NCI-H2081 (cell line): ENCODE results near the gene C22orf23.

Experiments used
- DNase-seq, 2 experiments: peaks; one replicate each; lab custom pipeline; 2025; lab: John Stamatoyannopoulos, UW

Gene C22orf23

DNA sequence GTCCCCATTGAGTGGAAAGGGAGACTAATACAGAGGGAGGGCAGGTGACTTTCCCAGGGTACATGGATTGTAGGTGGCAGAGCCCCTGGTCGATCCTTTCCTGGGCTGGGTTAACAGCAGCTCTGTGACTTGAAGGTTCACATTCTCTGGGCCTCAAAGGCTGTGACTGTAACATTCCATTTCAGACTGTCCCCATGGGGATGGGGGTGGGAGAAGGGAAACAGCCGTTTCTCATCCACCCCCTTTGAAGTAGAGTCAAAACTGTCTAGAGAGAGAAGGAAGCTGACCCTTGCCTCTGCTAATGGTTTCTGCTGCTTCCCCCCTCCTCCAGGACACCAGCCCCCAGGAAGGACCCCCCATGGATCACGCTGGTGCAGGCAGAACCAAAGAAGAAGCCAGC, 28.1 kb downstream of the C22orf23 start:
- no peak for DNase-seq

DNA sequence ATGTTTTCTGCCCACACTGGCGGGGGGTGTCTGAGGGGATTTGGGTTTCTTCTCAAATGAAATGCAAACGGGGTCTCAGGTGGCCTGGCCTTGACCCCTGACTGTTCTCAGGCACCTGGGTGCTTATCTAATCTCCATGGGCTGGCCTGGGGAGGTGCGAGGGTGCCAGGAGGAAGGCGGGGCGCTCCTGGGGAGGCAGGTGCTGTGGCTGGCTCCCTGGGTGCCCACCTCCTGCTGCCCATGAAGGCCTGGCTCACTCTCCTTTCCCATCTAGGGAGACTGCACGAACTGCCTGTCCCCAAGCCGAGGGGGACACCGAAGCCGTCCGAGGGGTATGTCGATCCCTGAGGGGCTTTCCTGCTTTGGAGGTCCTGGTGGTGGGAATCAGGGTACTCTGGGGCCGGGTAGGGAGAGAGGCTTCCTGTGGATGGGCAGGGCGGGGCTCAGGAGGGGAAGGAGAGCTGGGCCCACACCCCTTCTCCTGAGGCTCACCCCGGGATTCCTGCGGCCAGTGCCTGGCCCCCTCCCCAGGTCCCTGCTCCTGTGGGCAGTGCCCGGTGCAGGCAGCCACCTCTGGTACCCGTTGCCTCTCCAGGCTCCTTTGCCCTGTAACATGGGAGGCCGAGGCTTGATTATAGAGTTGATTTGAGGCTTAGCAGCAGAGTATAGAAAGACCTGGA, 28.9 kb downstream of the C22orf23 start:
- no peak for DNase-seq

DNA sequence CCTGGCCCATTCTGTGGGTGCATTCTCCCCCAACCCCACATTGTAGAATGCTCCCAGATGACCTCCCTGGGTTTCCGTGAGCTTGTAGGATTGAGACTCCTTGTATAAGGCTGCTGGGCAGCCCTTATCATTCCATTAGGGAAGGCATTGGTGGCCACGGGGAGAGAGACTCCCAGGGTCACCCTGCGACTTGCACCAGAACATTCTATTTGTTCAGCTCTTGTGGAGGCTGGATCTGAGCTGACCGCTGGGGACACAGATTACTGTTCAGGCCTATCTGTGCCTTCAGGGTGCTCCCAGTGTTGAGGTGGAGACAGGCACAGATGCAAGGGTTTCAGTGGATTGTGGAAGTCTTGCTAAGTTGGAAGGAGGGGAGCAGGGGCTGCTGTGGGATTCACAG, 29.5 kb downstream of the C22orf23 start:
- DNase-seq: no peak

DNA sequence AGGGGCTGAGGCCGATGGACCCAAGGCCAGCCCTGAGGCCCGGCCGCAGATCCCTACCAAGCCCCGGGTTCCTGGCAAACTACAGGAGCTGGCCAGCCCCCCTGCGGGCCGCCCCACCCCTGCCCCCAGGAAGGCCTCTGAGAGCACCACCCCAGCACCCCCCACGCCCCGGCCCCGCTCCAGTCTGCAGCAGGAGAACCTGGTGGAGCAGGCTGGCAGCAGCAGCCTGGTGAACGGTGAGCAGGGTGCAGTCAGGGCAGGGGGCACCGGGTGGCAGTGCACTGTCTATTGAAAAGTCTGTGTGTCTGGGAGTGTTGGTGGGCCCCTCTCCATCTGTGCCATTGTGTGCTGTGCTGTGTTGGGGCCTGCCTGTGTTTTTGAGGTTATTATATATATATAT, 31.2 kb downstream of the C22orf23 start:
- no peak for DNase-seq

DNA sequence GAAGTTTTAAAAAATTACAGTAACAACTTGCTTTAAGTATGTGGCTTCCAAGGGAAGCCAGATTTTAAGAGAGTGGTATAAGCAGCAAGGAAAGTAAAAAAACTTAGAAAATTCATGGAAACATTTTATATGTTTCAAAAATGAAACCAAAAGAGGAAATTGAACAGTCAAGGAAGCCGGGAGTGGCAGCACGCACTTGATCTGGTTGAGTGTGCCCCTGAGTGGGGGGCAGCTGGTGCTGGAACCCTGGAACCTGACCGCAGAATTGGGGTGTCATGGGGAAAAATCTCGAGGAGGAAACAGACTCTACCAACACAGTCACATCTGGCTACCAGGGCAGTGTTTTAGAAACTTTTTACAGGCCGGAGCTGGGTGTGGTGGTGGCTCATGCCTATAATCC, 33.3 kb downstream of the C22orf23 start:
- no peak for DNase-seq

DNA sequence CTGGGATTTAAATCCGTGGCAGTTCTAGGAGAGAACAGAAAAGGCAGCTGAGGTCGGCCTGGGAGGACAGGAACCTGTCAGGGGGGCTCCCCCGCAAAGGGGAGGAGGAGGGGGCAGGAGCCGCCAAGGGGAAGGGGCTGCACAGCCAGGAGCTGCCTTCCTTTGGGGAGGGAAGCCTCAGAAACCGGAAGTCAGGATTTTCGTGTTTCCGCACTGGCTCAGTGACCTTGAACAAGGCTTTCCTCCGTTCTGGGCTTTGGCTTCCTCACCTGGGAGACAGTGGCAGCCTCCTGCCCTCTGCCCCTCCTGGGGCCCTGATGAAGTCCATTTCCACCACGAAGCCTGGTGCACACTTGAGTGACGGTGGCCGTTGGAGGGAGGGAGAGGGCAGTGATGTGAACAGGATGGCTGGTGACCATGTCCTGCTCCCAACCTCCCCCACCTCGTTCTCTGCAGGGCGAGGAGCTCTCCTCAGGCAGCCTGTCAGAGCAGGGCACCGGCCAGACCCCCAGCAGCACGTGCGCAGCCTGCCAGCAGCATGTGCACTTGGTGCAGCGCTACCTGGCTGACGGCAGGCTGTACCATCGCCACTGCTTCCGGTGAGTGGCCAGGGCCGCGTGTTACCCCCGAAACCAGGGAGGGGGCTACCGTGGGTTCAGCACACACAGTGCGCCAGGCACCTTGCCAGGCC, 34.7 kb downstream of the C22orf23 start:
- DNase-seq: no peak

DNA sequence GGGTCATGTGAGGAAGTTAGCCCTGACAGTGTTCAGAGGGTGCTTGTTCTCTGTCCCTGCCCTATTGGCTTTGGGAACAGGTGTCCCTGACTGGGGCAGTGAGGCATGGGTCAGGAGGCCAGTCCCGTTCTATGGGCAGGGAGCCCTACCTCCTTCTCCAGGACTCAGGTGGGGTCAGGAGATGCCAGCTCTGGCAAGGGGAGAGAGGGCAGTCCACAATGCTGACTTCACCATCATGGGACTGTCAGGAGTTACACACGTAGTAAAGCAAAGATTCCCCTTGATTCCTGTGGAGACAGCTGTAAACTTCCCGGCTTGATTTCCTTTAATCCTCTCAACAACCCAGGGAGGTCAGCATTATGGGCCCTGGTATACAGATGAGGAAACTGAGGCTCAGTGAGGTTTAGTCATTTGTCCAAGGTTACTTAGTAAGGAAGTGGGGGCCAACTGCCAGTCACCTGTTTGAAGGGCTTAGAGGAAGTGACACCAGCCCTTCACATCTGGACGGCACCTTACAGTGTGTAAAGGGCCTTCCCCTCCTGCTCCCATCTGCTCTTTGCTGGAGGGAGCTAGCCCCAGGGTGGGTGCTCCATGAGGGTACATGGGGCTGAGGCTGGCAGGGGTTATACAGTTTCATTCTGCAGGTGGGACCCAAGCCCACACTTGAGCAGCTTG, 35.4 kb downstream of the C22orf23 start:
- DNase-seq: no peak

DNA sequence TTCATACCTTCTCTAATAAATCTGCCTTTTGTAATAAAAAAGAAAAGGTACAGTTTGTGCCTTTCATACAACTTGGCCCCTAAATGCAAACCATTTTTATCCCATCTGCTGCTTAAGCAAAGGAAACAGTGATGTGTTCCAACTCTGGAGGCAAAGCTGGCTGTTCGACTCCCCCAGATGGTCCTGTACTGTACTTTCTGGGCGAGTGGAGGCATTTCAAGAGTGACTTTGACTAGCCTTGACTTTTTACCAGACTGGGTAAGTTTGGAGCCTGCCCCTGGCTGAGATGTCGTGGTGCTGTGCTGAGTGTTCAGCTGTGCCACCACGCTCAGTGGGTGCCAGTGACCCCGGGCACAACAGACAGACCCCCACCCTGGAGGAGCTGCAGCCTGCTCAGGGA, 37.1 kb downstream of the C22orf23 start:
- DNase-seq: no peak

DNA sequence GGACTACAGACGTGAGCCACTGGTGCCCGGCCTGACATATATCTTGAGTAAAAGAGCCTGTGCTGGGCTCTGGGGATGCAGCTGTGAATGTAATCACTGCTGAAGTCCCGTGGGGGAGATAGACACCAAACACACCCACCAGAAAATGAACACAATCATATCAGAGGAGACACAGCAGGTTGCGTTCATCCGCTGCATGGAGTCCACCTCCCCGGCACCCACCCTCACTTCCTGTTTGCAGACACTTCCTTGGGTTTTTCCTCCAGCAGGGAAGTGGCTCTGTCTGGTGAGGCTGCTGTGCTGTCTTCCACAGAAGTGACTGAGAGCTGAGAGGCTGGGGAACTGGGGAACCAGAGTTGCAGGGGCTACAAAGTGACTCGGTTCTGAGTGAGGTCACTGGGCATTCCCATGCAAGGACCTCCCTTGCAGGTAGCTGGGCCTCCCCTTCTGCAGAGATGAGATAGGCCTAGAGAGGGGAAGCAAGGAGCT, 40.1 kb downstream of the C22orf23 start:
- no peak for DNase-seq

DNA sequence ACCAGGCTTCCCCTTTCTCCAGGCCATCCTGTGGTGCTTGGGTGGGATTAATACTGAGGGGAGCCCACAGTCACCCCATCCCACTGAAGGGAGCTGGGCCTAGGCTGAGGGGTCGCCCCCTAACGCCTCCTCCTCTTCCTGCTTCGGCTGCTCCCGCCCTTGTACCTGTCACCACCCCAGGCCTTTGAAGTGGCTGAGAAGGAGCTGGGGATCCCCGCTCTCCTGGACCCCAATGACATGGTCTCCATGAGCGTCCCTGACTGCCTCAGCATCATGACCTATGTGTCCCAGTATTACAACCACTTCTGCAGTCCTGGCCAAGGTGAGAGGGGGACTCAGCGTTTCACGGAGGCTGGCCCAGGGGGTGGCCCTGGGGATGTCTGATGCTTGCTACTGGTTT, 41.2 kb downstream of the C22orf23 start:
- no peak for DNase-seq

DNA sequence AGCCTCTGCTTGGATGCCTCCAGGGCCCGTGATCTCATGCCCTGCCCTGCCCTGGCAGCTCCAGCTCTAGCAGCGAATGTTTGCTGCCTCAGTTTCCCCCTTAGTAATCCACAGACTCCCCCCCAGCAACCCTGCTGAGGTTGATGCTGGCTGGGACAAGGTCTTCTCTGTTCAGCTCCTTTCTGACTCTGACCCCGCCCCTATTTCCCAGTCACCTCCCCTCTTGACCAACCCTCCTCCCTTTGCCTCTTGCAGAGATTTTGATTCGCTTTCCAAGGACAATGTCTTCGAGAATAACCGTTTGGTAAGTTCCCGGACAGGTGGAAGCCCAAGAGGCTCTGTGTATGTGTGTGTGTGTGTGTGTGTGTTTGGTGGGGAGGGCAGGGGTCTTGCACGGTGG, 41.7 kb downstream of the C22orf23 start:
- no peak for DNase-seq

DNA sequence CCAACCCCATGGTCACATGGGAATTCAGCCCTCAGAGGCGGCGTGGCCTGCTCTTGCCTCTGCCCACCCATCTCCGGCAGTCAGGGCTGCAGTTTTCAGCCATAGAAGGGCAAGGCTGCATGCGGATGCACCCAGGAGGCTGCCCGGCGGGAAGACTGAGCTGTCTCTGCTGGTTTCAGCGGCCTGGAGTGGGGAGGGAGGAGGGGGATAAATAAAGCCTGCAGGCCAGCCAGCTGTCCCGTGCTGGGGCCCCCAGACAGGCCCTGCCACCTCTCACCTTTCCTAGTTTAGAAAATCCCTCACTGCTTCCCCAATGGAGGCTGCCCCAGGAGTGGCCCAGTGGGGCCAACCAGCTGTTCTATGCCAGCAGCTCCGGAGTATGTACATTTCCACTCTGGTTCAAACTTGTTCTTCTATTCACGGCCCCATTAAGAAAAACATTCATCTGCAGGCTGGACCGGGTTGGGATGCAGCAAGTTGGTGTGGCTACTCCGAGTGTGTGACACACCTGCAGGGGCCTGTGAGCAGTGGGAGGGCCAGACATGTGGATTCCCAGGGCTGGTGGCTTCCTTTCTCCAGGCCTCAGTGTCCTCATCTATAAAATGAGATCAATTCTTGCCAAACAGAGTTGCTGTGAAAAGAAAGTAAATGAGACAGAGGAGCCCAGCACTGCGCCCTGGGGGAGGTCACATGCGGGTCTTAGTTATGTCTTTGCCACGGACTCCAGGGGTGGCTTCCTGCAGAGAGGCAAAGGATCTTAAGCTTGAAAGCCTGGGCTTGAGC, 42.3 kb downstream of the C22orf23 start:
- no peak for DNase-seq

DNA sequence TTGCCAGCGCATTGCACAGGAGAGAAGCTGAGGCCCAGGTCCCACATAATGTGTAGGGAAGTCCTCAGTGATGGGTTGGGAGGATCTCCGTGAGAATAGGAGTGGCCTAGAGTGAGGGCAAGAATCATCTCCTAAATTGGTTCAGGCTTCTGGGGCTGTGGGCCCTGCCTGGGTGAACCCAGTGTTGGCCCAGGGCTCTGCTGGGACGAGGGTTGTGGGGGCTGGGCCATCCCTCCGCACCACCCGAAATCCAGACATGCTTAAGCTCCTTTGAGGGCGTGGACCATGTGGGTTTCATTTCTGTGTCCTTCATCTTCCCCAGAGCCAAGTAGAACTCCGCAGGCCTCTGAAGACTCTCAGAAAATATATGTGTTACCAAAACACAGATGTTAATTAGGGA, 43.6 kb downstream of the C22orf23 start:
- DNase-seq: no peak

DNA sequence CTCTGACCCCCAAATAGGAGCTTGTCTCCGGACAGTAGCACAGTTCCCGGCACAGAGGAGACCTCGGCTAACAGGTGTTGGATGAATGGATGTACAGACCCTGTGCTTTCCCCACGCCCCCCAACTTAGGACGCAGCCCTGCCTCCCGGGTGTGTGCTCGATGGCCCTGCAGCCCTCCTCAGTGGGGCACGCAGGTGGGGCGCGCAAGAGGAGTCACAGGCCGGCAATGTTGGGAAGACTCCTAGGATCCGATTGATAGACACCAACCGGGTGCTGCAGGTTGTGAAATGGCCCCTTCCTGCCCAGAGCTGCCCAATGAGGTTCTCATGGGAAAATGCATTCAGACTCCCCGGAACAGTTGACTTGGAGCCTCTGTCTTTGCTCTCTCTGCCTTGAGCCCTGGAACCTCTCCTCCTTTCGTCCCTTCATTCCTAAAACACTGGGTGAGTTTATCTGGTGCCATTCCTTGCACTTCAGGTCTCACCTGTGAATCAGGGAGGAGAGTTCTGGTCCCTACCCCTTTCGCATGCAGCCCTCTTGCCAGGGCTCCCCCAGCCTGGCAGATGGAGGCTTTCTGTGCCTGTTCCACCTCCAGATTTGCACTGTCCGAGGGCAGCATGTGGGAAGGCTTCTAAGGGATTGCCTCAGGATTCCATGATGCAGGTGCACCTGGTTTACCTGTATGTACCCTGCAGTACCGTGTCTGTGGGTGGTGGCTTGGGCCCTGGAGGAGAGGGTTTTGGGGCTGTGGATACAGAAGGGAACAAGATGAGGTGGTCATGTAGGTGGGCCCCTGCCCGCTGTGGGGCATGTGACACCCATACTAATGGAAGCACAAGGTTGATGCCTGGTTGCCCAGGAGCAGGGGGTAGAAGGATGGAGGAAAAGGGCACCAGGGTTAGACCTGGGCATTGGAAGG, 46.1 kb downstream of the C22orf23 start:
- DNase-seq: no peak

DNA sequence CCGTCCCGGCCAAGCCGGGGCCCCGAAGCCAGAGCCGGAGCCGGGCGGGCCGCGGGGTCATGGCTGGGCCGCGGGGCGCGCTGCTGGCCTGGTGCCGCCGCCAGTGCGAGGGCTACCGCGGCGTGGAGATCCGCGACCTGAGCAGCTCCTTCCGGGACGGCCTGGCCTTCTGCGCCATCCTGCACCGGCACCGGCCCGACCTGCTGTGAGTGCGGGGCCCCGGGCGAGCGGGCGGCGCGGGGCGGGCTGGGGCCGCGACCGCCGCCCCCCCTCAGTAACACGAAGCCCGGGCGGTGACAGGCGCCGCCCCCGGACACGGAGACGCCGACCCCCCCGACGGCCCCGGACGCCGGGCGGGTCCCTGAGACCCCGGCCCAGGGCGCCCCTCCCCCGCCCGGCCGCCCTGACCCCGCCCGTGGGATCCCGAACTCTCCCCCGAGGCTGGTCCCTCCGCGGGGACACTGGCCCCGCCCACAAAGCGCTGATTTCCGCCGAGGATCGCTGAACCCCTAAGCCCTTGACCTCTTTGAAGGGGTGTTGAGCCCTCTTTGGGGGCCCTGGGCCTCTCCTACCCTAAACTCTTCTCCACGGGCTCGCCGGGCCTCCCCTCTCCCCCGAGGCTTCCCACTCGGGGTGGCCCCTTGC, 46.9 kb downstream of the C22orf23 start:
- no peak for DNase-seq

DNA sequence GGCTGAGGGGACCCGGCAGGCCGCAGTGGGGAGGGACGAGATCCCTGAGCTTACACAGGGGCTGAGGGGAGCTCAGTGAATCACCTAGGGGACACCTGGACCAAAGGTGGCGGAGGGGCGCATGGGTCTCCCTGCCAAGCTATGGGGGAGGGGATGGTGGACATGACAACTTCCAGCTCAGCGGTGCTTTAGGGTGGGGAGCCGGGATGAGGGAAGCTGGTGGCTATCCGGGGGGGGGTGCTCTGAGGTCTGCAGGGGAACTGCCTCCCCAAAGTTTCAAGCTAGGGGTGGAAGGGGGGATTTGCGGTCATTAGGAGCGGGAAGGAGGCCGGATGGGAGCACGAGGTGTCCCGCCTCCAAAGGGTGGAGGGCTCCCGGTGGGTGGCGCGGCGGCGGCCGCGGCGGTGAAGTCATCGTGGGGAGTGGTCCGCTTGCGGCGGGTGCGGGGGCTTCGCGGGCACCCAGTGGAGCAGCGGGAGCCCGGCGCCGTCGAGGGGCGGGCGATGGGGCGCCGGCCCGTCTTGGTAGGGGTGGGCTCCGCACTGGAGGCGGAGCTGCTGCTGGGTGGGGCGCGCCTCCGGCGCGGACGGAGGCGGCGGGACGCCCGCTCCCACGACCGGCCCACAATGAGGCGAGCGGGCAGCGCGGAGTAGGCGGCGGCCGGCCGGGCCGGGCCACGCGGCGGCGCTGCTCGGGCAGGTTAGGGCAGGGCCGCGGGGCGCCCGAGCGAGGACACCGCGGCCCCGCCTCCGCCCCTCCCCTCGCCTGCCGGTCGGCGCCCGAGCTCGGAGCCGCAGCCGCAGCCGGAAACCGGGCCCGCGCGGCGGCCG, 47.7 kb downstream of the C22orf23 start, which contains the start of gene MICALL1:
Gene MICALL1, plus strand, starts transcription at position 764 of the 830 bp plus-strand sequence. CDS start 126 bp downstream, outside the sequence.
- DNase-seq: peak in 1 of 2 experiments; percentile 48

DNA sequence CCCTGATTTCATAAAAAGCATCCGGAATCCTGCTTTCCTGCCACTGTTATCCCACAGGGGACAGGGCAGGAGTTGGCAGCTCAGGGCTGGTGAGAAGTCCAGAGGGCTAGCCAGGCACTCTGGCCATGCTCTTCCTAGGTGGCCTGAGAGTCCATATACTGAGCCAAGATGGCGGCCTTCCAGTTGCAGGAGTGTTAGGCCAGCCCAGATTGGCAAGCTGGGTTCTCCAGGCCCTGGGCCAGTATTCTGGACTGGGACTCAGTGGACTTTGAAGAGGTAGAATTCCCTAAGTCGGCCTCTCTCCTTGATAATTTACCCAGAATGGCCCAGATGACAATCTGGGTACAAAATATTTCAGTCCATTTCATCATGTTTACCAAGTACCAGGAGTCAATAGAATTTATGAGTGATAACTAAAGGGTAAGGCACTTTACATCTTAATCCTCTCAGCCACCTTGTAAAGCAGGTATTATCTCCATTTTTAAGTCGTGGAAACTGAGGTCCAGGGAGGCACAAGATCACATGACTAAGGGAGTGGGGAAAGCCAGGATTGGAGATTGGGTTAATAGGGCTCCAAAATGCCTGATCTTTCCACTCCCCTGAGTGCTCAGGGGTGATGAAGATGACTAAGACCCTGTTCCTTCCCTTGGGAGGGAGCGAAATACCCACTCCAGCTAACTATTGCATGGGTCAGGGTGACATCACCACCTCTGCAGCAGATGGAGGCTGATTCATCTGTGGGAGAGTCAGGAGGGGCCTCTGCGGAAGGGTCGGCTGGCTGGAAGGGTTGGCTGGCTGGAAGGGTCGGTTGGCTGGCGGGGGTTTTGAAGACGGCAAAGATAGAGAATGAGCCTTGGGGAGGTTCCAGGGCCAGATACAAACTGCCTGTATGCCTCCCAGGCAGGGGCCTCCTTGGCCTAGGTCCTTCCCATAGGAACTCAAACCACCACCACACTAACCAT, 48.5 kb downstream of the C22orf23 start:
- DNase-seq: no peak

DNA sequence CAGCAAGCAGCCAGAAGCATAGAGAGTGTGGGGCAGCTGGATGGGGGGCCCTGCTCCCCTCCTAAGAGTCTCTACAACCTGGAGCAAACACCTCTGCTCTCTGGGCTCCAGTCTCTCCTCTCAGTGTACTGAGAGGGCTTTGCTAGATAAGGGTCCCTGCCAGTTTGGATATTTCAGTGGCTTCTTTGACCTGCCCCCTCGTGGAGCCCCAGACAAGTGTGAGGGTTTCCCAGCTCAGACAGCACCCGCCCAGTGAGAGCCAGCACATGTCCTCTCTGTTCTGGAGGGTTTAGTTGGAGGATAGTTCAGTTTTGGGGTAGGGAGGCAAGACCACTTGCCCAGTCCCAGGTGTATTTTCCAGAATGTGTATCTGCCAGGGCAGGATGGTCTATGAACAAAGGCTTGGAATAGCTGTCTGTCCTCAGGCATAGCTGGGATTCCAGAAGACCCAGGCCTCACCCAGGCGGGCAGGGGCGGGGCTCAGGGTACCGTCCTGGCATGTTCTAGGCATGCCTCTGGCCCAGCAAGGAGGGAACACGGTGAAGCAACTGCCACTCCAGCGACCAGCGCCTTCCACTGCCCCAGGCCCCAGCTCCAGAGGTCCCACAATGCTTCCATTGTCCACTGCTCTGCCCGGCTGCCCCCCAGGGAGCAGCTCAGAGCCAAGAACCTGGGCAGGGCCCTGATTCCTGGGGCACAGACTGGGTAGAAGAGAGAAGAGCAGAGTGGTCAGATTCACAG, 54.8 kb downstream of the C22orf23 start:
- DNase-seq: no peak
